Umbilical cord (tissue), 2 donors: ENCODE results near the gene NOX5. TPM values are rescaled to one million over a fixed set of nuclear protein-coding genes. Genes with fewer than 3 reads are reported as not detected.

ENCODE experiments used
- DNase-seq: peaks from one replicate; pipeline ENCODE4 v3.0.0-alpha.2; 2015; ENCODE audit warnings: low spot score
- total RNA-seq: library from RNA; depleted of rRNA; stranded (reverse); fragments of >200 nt; gene quantifications from one replicate; pipeline ENCODE4 v1.2.3, GENCODE V29; 2014; ENCODE audit warnings: low replicate concordance; ENCODE audit not compliant: insufficient read depth

The NOX5 gene
- total RNA-seq, 1 donor from 2014 or later, result 1.2 TPM

GRCh38 chr15:69099941-69100340 lies 85.4 kb downstream of the NOX5 start:
- DNase-seq, result no peak

- no peak for DNase-seq
Observed at GRCh38 chr15:69100821-69101220, 86.3 kb downstream of the NOX5 start.

GRCh38 chr15:69104050-69104750 lies 89.7 kb downstream of the NOX5 start:
- DNase-seq, result no peak

- DNase-seq, result no peak
Observed at GRCh38 chr15:69105451-69105985, 91.0 kb downstream of the NOX5 start.

GRCh38 chr15:69107025-69107620 lies 92.6 kb downstream of the NOX5 start:
- DNase-seq, result no peak

Other genes with a start within 250 kb of the NOX5 start
- gene ANP32A, start 193.8 kb upstream of the NOX5 start, total RNA-seq, result 46.2 TPM
- 0.72 TPM for gene SPESP1, start 84.2 kb upstream of the NOX5 start, total RNA-seq
- gene GLCE, start 145.9 kb downstream of the NOX5 start, total RNA-seq, result 33.5 TPM